LNCAP (cell line): ENCODE results near the gene SDF2L1.

Experiments
- CTCF ChIP-seq: fragments of 450-650 bp; IDR thresholded peaks from 2 replicates; pipeline ENCODE4 v1.5.1; 2017; ENCODE audit warnings: mild to moderate bottlenecking

SDF2L1 gene

GRCh38 chr22:21632931-21633330, 9.2 kb upstream of the SDF2L1 start:
- TF ChIP-seq CTCF = no peak

GRCh38 chr22:21633481-21633880, 8.6 kb upstream of the SDF2L1 start:
- no peak for TF ChIP-seq CTCF

GRCh38 chr22:21634081-21634480, 8.0 kb upstream of the SDF2L1 start:
- no peak for TF ChIP-seq CTCF

- no peak for TF ChIP-seq CTCF
These were observed 7.3 kb upstream of the SDF2L1 start for GRCh38 chr22:21634844-21635243.

- TF ChIP-seq CTCF = no peak
These were observed 6.2 kb upstream of the SDF2L1 start for GRCh38 chr22:21635771-21636510.

- TF ChIP-seq CTCF = no peak
These were observed 5.4 kb upstream of the SDF2L1 start for GRCh38 chr22:21636629-21637218.

GRCh38 chr22:21639359-21639758, 2.7 kb upstream of the SDF2L1 start:
- TF ChIP-seq CTCF = no peak
